ENCODE data around the gene SMIM44. TPM values are rescaled to one million over a fixed set of nuclear protein-coding genes. Genes with fewer than 3 reads are reported as not detected.

The SMIM44 gene
- polyA plus RNA-seq, 1 donor (not counting 4 experiments of a cell fraction or from before 2014, with no cell fraction given) = not detected

DNA sequence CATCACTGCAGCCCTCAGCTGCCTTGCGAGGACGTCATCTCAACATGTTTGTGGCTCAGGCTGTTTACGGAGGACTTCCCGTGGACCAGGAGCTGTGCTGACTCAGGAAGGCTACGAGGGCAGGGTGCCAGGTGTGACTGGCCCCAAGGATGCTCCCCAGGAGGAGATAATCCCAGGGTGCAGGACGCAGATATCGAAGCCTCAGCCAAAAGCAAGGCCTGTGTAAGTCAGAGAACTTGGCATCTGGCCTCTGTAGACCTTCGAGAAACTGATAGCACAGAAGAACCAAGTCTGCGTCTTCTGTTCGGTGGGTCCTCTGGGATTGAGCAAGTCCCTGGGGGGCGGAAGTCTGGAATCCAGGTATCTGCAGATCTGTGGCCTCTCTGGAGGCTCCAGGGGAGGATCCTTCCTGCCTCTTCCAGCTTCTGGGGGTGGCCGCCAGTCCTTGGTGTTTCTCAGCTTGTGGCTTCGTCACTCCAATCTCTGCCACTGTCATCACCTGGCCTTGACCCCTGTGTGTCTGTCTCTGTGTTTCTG lies 19.9 kb upstream of the SMIM44 start:
- no peaks in the 10 kb centered on the region for H3K9me3 ChIP-seq (ENCODE audit: control insufficient read depth, low read depth, low read length)
- H3K9me1 ChIP-seq (ENCODE audit: control insufficient read depth, extremely low read depth, insufficient read depth, low read length) = peaks cover 3% of the 10 kb centered on the region
- no peaks in the 10 kb centered on the region for H3K36me3 ChIP-seq (ENCODE audit: control insufficient read depth in 2 of 2, extremely low read depth in 1 of 2, insufficient read depth in 2 of 2, low read length in 2 of 2)
- H3K4me1 ChIP-seq (ENCODE audit: control insufficient read depth, extremely low read depth, insufficient read depth, low read length) = peaks cover 17% of the 10 kb centered on the region
- no peak overlapping the region for H3K9ac ChIP-seq (ENCODE audit: control insufficient read depth, extremely low read depth, insufficient read depth, low read length)
- H3K4me2 ChIP-seq (ENCODE audit: control insufficient read depth, extremely low read depth, insufficient read depth, low read depth, low read length) = no peak overlapping the region
- H3K27ac ChIP-seq (ENCODE audit: control insufficient read depth, insufficient read depth, low read length) = no peak overlapping the region
- no peak overlapping the region for H2AFZ ChIP-seq (ENCODE audit: control insufficient read depth, low read length)
- peaks cover 35% of the 10 kb centered on the region for H3K79me2 ChIP-seq (ENCODE audit: control insufficient read depth, insufficient read depth, low read length)
- no peaks in the 10 kb centered on the region for H4K20me1 ChIP-seq (ENCODE audit: control insufficient read depth, extremely low read depth, insufficient read depth, low read length)
- DNase-seq (ENCODE audit: low read depth, low spot score) = no peak
- H3K4me3 ChIP-seq (ENCODE audit: control insufficient read depth in 2 of 3, extremely low read depth in 1 of 3, insufficient read depth in 2 of 3, low read depth in 1 of 3, low read length in 3 of 3) = no peak overlapping the region
- no peak for TF ChIP-seq EZH2 (IDR thresholded peaks at IDR 0.05; ENCODE audit: low read length)
- TF ChIP-seq, protein P1, sequence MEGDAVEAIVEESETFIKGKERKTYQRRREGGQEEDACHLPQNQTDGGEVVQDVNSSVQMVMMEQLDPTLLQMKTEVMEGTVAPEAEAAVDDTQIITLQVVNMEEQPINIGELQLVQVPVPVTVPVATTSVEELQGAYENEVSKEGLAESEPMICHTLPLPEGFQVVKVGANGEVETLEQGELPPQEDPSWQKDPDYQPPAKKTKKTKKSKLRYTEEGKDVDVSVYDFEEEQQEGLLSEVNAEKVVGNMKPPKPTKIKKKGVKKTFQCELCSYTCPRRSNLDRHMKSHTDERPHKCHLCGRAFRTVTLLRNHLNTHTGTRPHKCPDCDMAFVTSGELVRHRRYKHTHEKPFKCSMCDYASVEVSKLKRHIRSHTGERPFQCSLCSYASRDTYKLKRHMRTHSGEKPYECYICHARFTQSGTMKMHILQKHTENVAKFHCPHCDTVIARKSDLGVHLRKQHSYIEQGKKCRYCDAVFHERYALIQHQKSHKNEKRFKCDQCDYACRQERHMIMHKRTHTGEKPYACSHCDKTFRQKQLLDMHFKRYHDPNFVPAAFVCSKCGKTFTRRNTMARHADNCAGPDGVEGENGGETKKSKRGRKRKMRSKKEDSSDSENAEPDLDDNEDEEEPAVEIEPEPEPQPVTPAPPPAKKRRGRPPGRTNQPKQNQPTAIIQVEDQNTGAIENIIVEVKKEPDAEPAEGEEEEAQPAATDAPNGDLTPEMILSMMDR (optimal IDR thresholded peaks at IDR 0.05 in 1 of 3, IDR thresholded peaks at IDR 0.05 in 1 of 3, conservative IDR thresholded peaks at IDR 0.05 in 1 of 3; ENCODE audit: extremely low read depth in 1 of 3, insufficient read depth in 2 of 3, low read length in 3 of 3) = no peak
- dilution Hi-C loops (cut with MboI; ENCODE audit: extremely low pct_ligation_motif_present, low sequenced_read_pairs) = no loop called here
- no peak for FAIRE-seq
- H3K27me3 ChIP-seq (ENCODE audit: control insufficient read depth, extremely low read depth, insufficient read depth, low read length) = no peaks in the 10 kb centered on the region

DNA sequence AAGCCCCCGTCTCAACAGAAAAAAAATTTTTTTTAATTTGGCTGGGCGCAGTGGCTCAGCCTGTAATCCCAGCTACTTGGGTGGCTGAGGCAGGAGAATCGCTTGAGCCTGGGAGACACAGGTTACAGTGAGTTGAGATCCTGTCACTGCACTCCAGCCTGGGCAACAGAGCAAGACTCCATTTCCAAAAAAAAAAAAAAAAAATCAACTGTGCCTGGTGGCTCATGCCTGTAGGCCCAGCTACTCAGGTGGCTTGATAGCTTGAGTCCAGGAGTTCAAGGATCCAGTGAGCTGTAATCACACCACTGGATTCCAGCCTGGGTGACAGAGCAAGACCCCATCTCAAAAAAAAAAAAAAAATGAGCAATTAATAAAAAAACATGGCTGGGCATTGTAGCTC lies 18.5 kb upstream of the SMIM44 start:
- peaks cover 10% of the 10 kb centered on the region for H3K4me1 ChIP-seq (ENCODE audit: control insufficient read depth, extremely low read depth, insufficient read depth, low read length)
- no peak overlapping the region for H2AFZ ChIP-seq (ENCODE audit: control insufficient read depth, low read length)
- H3K4me2 ChIP-seq (ENCODE audit: control insufficient read depth, extremely low read depth, insufficient read depth, low read depth, low read length) = no peak overlapping the region
- FAIRE-seq (no peak), DNase-seq (ENCODE audit: low read depth, low spot score) (no peak)
- no peak overlapping the region for H3K27ac ChIP-seq (ENCODE audit: control insufficient read depth, insufficient read depth, low read length)
- H3K9ac ChIP-seq (ENCODE audit: control insufficient read depth, extremely low read depth, insufficient read depth, low read length) = no peak overlapping the region
- dilution Hi-C loops (cut with MboI; ENCODE audit: extremely low pct_ligation_motif_present, low sequenced_read_pairs) = no loop called here
- H3K4me3 ChIP-seq (ENCODE audit: control insufficient read depth in 2 of 3, extremely low read depth in 1 of 3, insufficient read depth in 2 of 3, low read depth in 1 of 3, low read length in 3 of 3) = no peak overlapping the region
- no peaks in the 10 kb centered on the region for H3K9me3 ChIP-seq (ENCODE audit: control insufficient read depth, low read depth, low read length)
- no peaks in the 10 kb centered on the region for H4K20me1 ChIP-seq (ENCODE audit: control insufficient read depth, extremely low read depth, insufficient read depth, low read length)
- TF ChIP-seq EZH2 (IDR thresholded peaks at IDR 0.05; ENCODE audit: low read length) = no peak
- peaks cover 3% of the 10 kb centered on the region for H3K9me1 ChIP-seq (ENCODE audit: control insufficient read depth, extremely low read depth, insufficient read depth, low read length)
- H3K79me2 ChIP-seq (ENCODE audit: control insufficient read depth, insufficient read depth, low read length) = peaks cover 34% of the 10 kb centered on the region
- H3K36me3 ChIP-seq (ENCODE audit: control insufficient read depth in 2 of 2, extremely low read depth in 1 of 2, insufficient read depth in 2 of 2, low read length in 2 of 2) = peaks cover 0 to 6% of the 10 kb centered on the region in 2 experiments
- H3K27me3 ChIP-seq (ENCODE audit: control insufficient read depth, extremely low read depth, insufficient read depth, low read length) = no peaks in the 10 kb centered on the region
